T-helper 1 cell (primary cell): ENCODE data around the gene CDK14.

Experiments
- DNase-seq, 5 donors: peaks; one replicate each; pipeline ENCODE4 v3.0.0-alpha.2; 2012 to 2020

The CDK14 gene

DNA sequence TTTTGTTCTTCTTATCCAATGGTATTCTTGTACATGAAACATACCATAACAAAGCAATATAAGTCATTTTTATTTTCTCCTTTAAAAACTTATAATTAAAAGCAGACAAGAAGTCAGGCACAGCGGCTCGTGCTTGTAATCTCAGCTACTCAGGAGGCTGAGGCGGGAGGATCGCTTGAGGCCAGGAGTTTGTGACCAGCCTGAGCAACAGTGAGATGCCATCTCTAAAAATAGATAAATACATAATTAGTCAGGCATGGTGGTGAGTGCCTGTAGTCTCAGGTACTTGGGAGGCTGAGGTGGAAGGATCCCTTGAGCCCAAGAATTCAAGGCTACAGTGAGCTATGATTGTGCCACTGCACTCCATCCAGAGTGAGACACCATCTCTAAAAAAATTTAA is 473.0 kb downstream of the CDK14 start:
- DNase-seq, result no peak

DNA sequence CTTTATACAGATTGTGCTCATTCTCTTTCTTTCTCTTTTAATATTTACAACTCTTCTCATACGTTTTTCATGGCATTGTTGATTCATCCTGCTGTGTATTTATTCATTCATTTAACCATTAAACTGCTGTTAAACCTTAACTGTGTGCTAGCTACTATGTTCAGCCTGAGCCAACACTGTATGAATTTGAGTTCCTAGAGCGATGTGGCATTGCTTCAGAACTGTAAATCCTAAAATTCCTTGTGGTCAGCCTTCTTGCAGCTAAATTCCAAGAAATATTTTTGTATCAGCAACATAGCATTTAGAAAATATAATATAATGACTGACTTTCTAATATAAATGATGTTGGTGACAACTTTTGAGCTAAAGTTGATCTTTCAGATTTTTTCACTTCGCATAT is 483.4 kb downstream of the CDK14 start:
- no peak for DNase-seq

DNA sequence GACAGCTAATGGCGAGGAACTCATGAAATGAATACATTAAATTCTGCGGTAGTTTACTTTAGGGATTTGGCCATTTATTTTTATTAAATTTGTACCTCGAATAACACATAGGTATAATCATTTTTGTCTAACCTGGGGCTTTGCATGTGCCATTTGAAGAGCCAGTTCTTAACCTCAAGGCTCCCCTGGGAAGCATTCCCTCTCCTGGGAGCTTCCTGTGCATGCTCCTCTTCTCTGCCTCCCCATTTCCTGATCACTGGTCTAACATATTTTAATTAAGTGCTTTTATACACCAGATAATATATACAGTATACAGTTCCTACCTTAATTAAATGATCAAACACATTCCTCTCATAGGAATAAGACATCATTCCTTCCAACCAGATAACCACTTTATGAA is 484.2 kb downstream of the CDK14 start:
- no peak for DNase-seq

DNA sequence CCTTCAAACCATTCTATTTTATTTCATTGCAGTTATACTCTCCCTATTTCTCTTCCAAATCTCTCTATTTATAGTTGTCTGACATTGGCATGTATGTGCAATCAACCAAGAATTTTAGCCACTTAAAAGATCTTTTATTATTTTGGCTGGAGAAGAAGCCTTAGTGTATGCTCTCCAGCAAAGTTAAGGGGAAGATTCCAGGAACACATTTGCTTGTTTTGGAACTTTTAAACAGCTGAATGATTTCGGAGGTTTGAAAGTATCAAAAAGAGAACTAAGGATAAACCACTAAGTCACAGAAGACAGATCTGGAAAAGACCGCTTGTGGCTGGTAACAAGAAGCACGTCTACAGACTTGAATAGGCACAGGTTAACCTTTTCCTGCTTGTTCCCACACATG is 485.9 kb downstream of the CDK14 start:
- DNase-seq, result no peak

DNA sequence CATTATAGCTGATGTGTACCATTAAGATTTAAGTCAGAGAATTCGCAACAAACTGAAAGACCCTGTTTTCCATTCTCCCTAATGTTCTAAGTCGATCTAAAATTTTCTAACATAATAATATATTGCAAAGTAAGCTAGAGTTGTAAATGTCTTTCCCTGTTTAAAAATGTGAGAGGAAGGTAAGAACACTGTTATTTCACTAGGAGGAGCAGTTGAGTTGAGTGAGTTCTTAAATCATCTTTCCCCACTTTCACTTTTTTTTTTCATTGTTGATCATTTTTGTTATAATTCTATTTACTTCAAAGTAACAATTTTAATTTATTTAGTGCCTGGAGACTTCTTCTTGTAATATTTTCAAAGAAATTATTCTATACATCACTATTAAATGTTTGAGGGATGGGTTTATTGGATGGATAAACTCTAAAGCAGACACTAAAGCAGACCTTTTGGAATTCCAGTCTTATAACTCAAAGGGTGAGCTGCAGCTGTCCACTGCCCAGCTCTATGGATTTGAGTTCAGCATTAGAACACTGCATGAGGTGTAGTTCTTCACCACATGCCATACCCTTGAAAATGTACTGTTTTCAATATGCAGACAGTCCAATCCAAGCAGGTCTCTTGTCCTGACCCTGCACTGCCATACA is 486.9 kb downstream of the CDK14 start:
- DNase-seq, result no peak

DNA sequence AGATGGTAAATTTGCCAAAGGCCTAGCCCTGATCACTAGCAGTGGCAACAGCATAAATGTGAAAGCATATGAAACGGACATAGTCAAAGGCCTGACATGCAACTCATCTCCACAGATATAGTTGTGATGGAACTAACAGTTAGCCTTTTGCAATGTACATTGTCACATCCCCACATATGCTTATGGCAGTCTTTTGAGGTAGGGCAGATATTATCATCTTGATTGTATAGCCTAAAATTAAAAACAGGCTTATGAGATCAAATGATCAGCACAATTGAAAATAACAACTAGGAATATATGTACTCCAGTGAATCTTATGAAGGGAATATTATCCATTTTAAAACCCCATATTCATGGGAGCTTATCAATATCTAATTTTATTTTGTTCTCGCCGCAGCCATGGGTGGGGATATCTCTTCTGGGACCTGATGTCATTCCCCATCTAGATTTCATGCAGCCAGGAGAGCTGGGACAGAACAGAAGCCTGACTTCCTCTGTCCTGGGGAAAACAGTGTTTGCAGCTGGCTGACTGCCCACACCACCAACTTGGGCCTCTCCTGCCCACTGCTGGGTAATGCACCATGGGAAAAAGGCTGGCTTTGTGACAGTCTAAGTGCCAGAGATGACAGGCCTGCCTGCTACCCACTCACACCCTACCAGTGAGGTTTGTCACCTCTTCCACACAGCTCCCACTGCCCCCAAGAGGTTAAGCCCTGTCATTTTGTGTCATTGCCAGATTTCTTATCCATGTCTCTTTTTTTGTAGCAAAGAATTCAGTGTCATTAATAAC is 487.9 kb downstream of the CDK14 start:
- no peak for DNase-seq

DNA sequence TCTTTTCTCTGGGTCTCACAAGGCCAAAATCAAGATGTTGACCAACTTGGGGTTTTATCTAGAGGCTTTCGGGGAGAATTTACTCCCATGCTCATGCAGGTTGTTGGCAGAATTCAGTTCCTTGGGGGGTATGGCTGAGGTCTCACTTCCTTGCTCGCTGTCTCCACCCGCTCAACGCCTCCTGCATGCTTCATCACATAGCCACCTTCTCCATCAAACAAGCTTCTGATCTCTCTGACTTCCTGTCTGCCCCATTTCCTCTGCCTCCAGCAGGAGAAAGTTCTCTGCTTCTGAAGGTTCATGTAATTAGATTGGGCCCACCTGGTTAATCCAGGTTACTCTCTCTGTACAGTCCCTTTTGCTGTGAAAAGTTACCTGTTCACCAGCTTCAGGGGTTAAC is 489.1 kb downstream of the CDK14 start:
- DNase-seq, result no peak

DNA sequence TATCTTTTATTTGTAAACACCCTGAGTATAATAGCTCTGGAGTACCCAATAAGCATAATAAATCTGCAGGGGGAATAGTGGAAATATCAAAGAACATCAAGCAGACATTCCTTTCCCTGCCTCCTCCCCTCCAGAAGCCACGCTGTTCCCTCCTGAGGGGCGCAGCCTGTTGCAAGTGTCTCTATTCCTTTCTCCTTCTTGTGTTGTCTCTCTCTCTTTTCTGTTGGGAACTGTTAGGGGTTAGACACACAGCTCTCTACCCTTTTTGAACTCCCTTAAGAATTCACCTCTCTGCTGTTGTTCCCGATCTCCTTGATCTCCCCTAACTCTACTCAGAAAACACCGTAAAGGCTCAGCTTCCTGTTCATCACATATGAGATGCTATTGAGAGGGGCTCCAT is 490.1 kb downstream of the CDK14 start:
- no peak for DNase-seq

DNA sequence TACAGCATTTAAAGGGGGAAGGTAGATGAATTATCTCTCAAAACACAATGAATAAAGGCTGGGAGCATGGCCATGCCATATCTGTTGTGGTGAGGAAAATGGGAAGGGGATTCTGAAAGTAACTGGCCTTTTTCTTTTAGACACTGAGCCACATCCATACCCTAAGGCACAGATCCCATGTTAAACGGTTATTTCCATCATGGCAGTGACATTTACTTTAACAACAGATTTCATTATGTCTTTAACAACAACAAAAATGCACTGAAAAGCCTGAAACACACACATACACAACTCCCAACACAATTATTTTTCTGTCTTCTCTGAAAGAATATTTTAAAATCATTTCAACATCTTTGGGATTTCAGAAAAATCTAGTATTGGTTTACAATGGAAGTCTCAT is 492.0 kb downstream of the CDK14 start:
- no peak for DNase-seq

DNA sequence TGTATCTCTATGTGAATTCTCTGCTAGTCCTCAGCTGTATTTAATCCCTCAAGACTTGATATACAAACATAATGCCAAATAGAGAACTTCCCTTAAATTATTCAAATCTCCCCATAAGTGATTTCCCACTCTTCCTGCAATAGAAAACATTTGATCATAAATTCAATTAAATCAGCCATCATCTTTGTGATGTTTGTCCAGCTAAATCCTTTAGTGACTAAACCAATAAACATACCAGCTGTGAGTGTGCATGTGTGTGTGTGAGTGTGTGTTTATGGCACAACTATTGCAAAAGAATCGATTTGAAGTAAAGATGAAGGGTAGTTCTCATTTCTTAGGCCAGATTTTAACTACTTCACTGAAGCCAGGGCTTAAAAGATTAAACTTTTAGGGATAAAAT is 492.6 kb downstream of the CDK14 start:
- no peak for DNase-seq

DNA sequence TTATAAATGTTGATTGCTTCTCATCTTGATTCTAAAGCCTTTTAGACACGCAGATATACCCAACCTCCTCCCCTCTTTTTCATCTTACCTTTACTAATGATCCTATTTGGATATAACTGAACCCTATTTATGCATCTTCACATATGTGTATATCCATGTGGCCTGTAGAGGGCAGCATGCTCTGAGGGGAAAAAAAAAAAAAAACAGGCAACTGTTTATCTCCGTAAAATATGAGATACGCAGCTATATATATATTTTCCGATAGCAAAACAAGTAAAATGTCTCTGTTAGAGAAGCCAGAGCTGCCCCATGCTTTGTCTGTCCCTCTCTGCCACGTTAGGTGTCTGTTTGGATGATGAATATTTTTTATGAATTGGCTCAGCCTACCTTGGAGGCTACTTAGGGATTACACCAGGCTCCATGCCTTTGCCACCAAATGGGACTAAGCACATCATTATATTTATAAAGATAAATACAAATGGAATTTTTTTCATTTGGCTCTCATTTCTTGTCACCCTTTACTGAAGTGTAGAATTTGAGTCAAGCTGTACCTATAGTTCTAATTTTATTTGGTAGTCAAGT is 493.4 kb downstream of the CDK14 start:
- peak in 1 of 5 donors; percentile 21 for DNase-seq

DNA sequence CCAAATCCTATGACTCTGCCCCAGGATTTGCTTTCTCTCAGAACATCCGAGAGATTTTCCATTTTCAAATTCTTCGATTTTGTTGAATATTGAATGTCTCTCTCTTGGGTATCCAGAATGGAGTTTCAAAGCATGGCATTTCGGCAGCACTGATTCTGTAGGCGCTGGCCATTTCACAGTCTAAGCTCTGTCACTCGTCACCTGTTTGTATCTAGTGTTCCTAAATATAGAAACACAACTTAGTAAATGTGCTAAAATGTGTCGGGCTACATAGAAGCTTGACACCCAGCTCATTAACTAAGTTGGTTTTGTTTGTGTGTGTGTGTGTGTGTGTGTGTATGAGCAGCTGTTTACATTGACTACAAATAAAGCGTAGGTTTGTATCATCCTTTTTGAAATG is 494.6 kb downstream of the CDK14 start:
- no peak for DNase-seq

DNA sequence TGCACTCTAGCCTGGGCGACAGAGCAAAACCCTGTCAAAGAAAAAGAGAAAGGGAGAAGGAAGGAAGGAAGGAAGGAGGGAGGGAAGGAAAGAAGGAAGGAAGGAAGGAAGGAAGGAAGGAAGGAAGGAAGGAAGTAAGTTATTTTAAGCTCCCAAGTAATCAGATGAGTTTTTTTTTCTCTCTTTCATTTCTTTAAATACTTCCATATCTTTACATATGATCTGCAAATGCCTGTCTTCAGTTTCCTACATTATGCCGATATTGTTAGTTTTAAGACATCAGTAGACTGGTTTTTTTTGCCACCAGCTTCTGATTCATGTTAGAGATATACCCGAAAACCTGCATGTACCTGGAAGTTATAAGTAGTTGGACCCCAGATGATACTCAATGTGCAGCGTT is 495.5 kb downstream of the CDK14 start:
- DNase-seq, result no peak

DNA sequence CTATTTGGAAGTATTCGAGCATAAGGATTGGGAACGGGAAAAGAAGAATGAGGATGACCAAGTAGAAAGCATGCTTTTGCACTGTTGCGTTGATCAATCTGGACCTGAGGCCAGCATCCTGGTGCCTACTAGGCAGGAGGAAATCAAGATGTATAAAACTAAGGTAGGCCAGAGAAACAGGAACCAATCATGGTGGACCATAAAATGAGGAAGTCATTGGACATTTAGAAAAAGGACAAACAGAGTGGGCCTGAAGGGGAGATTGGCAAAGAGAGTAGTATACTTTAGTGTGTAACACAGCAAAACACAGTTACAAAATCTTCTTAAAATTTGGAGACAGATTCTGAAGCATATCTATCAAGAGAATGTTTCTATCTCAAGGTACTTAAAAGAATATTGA is 497.1 kb downstream of the CDK14 start:
- no peak for DNase-seq

DNA sequence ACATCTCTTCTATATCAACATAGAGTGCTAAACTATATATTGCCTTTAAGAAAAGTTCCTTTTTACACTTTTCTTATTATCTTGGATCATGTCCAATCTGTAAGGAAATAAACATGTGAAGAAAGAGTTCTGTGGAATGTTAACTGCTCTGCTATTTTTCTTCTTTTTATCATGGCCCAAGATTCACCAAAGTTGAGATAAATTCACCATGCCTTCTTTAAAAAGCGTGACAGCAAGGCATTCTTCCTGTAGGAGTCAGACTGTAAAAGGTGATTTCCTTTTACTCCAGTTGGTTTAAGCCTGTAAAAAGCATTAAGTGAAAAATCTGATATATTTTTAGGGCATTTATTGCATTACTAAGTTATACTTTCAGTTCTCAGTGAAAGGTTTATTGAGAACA is 502.4 kb downstream of the CDK14 start:
- no peak for DNase-seq

DNA sequence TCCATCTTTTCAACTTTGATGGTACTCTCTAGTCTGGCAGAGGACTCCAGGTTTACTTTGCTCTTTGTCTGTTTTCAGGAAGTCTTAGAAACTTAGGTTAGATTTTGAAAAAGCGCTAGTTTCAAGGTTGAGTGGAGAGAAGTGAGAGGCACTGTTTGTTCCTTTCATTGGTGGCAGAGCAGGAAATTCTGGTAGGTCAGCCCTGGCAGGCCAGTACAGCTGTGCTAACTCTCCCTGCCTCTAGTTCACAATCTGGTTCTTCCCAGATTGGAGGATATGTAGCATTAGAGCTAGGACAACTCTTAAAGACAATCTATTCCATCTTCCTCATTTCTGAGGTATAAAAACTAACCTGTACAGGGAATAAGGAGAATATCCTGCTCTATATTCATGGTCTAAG is 507.2 kb downstream of the CDK14 start:
- DNase-seq, result no peak

DNA sequence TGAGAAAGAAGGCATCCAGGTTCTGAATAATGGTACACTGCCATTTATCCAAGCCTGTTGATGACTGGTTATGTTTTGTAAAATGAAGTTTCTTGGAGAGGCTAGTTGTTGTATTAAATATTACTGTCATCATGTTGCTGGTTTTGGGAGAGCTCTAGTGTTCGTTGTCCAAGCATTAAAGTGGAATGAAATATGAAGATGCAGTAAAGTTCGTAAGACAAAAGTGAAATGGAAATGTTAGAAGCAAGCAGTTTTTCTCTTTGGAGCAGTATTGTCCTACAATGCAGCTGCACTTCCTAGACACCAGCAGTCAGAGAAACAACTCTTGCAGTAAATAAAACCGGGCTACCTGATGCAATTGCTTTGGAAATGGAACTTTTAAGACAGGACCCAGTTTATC is 511.3 kb downstream of the CDK14 start:
- no peak for DNase-seq

DNA sequence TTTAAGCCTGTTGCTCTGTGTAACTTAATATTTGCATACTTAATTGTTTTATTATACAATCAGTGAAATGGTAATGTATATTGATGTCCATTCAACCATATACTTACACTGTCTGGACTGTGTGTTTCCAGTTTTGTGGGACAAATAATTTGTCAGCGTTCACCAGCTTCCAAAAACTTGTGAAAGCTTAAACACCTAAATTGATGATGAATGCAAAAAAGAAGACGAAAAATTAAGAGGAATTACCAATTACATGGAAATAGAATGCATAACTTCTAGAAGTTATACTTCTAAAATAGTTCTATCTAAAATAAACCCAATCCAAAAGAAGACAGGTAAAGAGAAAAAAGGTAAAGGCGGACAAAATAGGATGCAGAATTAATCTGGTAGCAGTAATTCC is 513.1 kb downstream of the CDK14 start:
- DNase-seq, result no peak

DNA sequence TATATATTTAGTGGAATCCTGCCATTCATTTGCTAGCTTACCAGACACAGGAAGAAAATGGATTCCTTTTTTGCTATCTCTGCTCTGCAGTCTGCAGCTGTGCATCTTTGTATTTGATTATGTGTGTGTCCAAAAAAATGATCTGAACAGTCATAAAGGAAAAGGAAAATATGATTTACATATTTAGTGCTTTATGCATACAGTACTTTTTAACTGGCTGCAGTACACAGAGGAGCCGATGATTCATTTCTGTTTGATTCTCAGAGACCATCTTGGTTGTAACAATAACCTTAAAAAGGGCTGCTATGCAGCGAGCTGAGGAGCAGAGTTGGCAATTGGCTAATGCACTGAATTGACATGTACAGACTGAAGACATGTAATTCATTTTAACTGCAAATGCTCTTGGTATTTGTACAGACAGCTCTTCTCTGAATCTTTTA is 516.8 kb downstream of the CDK14 start:
- no peak for DNase-seq

DNA sequence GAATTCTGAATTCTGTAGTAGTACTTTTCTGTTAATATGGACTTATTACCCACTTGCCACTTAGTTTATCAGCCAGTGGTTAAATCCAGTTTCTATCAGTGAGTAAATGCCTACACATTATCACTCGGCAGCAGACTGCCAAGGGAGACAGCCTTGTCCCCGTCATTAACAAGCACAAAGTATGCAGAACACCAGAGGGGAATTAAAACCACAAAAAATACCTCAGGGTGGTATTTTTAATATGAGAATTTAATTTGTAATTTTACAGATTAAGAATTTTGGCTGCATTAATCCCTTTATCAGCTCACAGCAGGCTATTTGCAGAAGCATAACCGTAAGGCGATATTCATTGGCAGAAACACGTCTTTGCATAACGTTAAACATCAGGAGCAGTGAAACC is 518.1 kb downstream of the CDK14 start:
- no peak for DNase-seq

DNA sequence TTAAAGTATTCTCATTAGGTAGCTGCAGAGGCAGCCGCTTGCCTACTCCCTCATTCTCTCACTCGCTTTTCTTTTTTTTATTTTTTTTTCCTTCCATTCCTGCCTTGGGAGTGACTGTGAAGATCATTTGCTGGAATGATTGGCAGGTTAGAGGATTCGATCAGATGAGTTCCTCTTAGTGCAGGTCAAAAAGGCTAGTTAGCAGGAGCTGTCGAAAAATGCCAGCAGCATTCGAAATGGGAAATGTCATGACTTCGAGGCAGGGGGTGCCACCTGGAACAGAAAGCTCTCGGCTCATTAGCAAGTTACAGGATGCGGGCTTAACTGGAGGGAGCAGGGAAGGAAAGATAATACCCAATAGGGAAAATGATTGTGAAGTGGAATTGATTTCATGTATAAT is 530.6 kb downstream of the CDK14 start:
- no peak for DNase-seq

DNA sequence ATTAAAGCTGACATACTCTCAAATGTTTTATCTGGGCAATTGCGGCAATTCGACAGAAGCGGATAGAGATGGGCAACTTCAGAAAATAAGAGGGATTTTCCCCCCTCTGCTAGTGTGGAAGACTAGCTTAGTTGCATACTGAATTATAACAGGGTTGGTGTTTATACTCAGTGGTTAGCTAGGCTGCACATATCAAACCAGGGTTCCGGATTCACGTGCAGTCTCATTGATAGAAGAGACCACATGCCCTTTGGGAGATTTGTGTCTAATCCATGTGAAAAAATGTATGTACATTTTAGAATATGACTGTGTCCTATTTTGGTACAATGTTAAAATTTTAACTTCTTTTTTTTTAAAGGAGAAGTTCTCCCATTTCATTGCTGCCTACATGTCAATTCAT is 531.2 kb downstream of the CDK14 start:
- no peak for DNase-seq

DNA sequence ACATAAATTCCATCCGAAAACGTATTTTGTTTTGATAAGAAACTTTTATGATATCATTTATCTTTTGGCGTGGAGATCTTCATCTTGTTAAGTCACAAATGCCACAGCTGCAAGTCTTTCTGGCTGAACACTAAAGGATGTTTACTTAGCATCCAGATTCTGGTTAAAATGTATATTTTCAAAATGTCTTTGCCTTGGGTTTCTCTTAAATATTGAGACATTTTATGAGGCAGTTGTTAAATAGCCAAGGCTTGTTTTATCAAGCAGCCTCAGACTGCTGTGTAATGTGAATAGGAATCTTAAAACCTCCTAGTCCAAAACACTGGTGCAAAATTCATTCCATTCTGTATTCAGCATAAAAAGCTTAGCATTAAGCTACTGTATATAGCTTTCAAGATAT is 531.8 kb downstream of the CDK14 start:
- no peak for DNase-seq

DNA sequence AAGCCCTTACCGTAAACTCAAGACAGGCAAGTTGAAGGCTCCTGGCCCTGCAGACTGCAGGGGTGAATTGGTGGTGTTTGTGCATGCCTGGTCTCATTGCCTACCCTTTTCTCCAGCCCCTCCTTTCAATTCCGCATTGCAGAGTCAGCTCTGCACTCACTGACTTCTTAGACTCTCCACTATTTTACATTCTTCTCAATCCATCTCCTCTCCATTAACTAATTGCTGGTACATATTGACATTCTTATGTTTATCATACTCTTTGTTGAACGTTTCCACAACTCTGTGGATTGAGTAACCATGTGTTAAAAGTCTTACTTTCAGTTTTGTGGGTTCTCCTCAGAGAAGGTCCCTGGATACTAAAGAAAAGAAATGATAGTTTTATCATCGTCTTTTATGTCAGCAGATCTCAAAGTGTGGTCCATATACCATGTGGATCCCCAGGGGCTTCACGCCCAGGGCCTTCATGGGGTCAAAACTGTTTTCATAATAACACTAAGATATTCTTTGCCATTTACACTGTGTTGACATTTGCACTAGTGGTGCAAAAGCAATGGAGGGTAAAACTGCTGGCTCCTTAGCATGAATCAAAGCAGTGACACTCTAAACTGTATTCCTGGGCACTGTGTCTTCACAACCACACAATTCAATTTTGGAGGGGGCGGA is 532.7 kb downstream of the CDK14 start:
- DNase-seq, result no peak
